Esophagus muscularis mucosa (tissue), 4 donors: ENCODE results near the gene IL4R. TPM values are rescaled to one million over a fixed set of nuclear protein-coding genes. Genes with fewer than 3 reads are reported as not detected.
"Not testable (repeated sequence)": the region's sequence is repeated elsewhere in the genome, so short reads cannot be mapped to it uniquely, and the experiment has no call there.

Experiments
- DNase-seq: peaks from one replicate; pipeline ENCODE4 v3.0.0-alpha.2; 2017; ENCODE audit errors: extremely low spot score
- H3K27ac ChIP-seq, 4 donors: fragments of 200-600 bp; sonication (generic); replicated peaks in 1 of 4; 1 replicate in 3 of 4; 2 replicates in 1 of 4; pipeline ENCODE4 v1.5.1; 2016 to 2019; ENCODE audit warnings: mild to moderate bottlenecking in 1 of 4
- H3K27me3 ChIP-seq, 4 donors: fragments of 200-600 bp; sonication (generic); one replicate each; pipeline versions ENCODE4 v1.5.1 to v1.6.0; 2016 to 2019
- H3K36me3 ChIP-seq, 4 donors: fragments of 200-600 bp; sonication (generic); one replicate each; pipeline ENCODE4 v1.5.1; 2016 to 2019
- H3K4me1 ChIP-seq, 4 donors: fragments of 200-600 bp; sonication (generic); one replicate each; pipeline ENCODE4 v1.5.1; 2016 to 2019
- H3K4me3 ChIP-seq, 4 donors: fragments of 200-600 bp; sonication (generic); 1 replicate in 2 of 4; 2 replicates in 2 of 4; pipeline ENCODE4 v1.5.1; 2016 to 2019; ENCODE audit warnings: mild to moderate bottlenecking in 4 of 4, moderate library complexity in 1 of 4
- H3K9me3 ChIP-seq, 4 donors: fragments of 200-600 bp; sonication (generic); 1 replicate in 3 of 4; 2 replicates in 1 of 4; pipeline ENCODE4 v1.5.1; 2016 to 2019
- CTCF ChIP-seq, 3 experiments: fragments of 200-600 bp in 2 of 3; fragments of 450-650 bp in 1 of 3; sonication (generic) in 2 of 3; IDR thresholded peaks; one replicate each; pipeline ENCODE4 v1.5.1; 2017 to 2019; ENCODE audit warnings: antibody characterized with exemption in 3 of 3, mild to moderate bottlenecking in 2 of 3, moderate library complexity in 1 of 3
- EP300 ChIP-seq: sonication (generic); formaldehyde crosslinking; IDR thresholded peaks from one replicate; pipeline ENCODE4 v1.6.1; 2017; ENCODE audit warnings: antibody characterized with exemption
- POLR2A ChIP-seq: fragments of 450-650 bp; IDR thresholded peaks from one replicate; pipeline ENCODE4 v1.6.1; 2017; ENCODE audit warnings: antibody characterized with exemption, moderate library complexity, mild to moderate bottlenecking, low read depth
- POLR2AphosphoS5 ChIP-seq, 2 donors: sonication (generic); formaldehyde crosslinking; IDR thresholded peaks; one replicate each; pipeline ENCODE4 v1.6.1; 2017; ENCODE audit warnings: antibody characterized with exemption in 2 of 2
- WGBS: methylation state at CpG from one replicate; pipeline ENCODE4 v1.1.5; 2018; 5-methylcytosine and 5-hydroxymethylcytosine counted together
- intact Hi-C: fragments of 100-400 bp; cut with DNase I; formaldehyde crosslinking; loops from one replicate; pipeline ENCODE4 v1.15.1; 2023
- total RNA-seq, 4 donors: library from RNA; depleted of rRNA; stranded (reverse); fragments of >200 nt; gene quantifications; one replicate each; pipeline versions ENCODE4 v1.1.0 to v1.2.1, GENCODE V29; 2016

IL4R gene
- total RNA-seq, 4 donors from 2014 or later: 72.7 to 167 (median 116) TPM

- peak in 2 of 3 experiments; percentile 31 to 38 for TF ChIP-seq CTCF (IDR thresholded peaks at IDR 0.05)
- TF ChIP-seq EP300: peak; percentile 1
- peak; percentile 98 for TF ChIP-seq POLR2AphosphoS5 (IDR thresholded peaks at IDR 0.05)
- TF ChIP-seq POLR2A: peak; percentile 63
- WGBS: 4% methylated on average over 19 of the region's 58 CpGs
- DNase-seq: peak; percentile 99
- intact Hi-C loops: loop anchor here (5.0 kb wide), 1 partner anchor 44 kb away; the partner anchor contains the start of gene IL4R
- Histone ChIP-seq H3K4me3 (peak within 1 kb of the TSS; percentile 69 to 93 (median 79)), H3K9me3 (no peaks in the 10 kb centered on the region), H3K4me1 (peaks cover 9 to 33% (median 32%) of the 10 kb centered on the region in 4 donors), H3K27me3 (no peaks in the 10 kb centered on the region), H3K27ac (peak within 1 kb of the TSS; percentile 84 to 92 (median 88)), H3K36me3 (no peaks in the 10 kb centered on the region)
These were observed 45.1 kb upstream of the IL4R start, which contains the start of gene NSMCE1 for GRCh38 chr16:27268376-27269299. Gene NSMCE1, minus strand, starts transcription at chr16:27268772. Its CDS starts 11,202 bp downstream, at chr16:27257570.

GRCh38 chr16:27269300-27270150 is 44.2 kb upstream of the IL4R start:
- Histone ChIP-seq H3K4me3 (peak overlapping the region; percentile 69 to 93 (median 79)), H3K27ac (peak overlapping the region in 3 of 4 donors; percentile 84 to 92 (median 87))

DNA sequence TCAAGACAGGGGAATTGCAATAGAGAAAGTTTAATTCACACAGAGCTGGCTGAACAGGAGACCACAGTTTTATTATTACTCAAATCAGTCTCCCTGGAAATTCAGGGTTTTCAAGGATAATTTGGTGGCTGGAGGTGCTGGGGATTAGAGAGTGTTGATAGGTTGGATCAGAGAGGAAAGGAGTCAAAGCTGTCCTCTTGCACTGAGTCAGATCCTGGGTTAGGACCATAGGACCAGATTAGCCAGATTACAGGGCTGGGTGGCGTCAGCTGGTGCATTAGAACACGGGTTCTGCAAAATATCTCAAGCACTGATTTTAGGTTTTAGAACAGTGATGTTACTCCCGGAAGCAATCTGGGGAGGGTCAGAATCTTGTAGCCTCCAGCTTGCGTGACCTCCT is 43.4 kb upstream of the IL4R start:
- DNase-seq: peak; percentile 17
- 92% methylated on average over 4 of the region's 4 CpGs for WGBS
- Histone ChIP-seq H3K9me3 (no peaks in the 10 kb centered on the region), H3K27me3 (no peaks in the 10 kb centered on the region), H3K4me3 (no peak overlapping the region), H3K4me1 (peaks cover 9 to 21% (median 21%) of the 10 kb centered on the region in 4 donors), H3K36me3 (no peaks in the 10 kb centered on the region), H3K27ac (no peak overlapping the region)
- intact Hi-C loops: no loop called here
- TF ChIP-seq POLR2AphosphoS5 (IDR thresholded peaks at IDR 0.05): no peak
- no peak for TF ChIP-seq EP300
- no peak for TF ChIP-seq POLR2A
- no peak for TF ChIP-seq CTCF (IDR thresholded peaks at IDR 0.05)

More at GRCh38 chr16:27269300-27270150, 44.2 kb upstream of the IL4R start:
- Histone ChIP-seq H3K36me3 (no peaks in the 10 kb centered on the region), H3K27me3 (no peaks in the 10 kb centered on the region), H3K4me1 (peaks cover 9 to 26% (median 24%) of the 10 kb centered on the region in 4 donors), H3K9me3 (no peaks in the 10 kb centered on the region)
- intact Hi-C loops: loop anchor here (5.0 kb wide), 1 partner anchor 43 kb away; the partner anchor contains the start of gene IL4R
- DNase-seq: peak; percentile 37
- TF ChIP-seq POLR2A (no peak), EP300 (no peak), CTCF (IDR thresholded peaks at IDR 0.05) (no peak), POLR2AphosphoS5 (IDR thresholded peaks at IDR 0.05) (no peak)
- WGBS: 88% methylated on average over 9 of the region's 9 CpGs

DNA sequence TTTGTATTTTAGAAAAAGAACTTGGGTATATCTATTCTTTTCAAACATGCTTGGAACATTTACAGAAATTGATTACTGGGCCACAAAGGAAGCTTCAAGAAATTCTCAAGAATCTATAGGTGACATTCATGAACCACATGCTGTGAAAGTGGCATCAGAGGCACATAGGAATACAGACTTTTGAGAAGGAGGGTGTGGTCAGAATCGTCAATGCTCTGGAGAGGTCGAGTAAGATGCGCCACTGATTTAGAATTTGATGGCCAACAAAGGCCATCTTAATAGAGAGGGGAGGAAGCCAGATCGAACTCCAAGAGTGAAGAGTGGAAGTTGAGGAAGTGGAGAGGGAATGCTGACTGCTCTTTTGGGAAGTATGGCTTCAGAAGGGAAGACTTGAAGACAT is 41.7 kb upstream of the IL4R start:
- intact Hi-C loops: no loop called here
- Histone ChIP-seq H3K27ac (no peak overlapping the region), H3K4me3 (no peak overlapping the region), H3K27me3 (no peaks in the 10 kb centered on the region), H3K4me1 (peaks cover 9 to 21% (median 20%) of the 10 kb centered on the region in 4 donors), H3K36me3 (no peaks in the 10 kb centered on the region), H3K9me3 (no peaks in the 10 kb centered on the region)
- TF ChIP-seq CTCF (IDR thresholded peaks at IDR 0.05) (no peak), POLR2A (no peak), EP300 (no peak), POLR2AphosphoS5 (IDR thresholded peaks at IDR 0.05) (no peak)
- DNase-seq: peak; percentile 47
- WGBS: 90% methylated on average over 4 of the region's 4 CpGs

DNA sequence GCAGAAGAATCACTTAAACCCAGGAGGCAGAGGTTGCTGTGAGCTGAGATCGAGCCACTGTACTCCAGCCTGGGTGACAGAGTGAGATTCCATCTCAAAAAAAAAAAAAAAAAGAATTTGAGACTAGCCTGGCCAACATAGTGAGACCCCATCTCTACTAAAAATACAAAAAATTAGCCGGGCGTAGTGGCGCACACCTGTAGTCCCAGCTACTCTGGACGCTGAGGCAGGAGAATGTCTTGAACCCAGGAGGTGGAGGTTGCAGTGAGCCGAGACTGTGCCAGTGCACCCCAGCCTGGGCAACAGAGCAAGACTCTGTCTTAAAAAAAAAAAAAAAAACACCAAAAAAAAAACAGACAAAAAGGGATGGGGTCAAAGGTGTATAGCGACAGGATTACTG is 41.1 kb upstream of the IL4R start:
- H3K9me3 ChIP-seq, intact Hi-C loops, H3K27me3 ChIP-seq, H3K36me3 ChIP-seq, H3K4me3 ChIP-seq, DNase-seq, H3K27ac ChIP-seq: not testable (repeated sequence)
- H3K4me1 ChIP-seq: peaks cover 7 to 16% (median 15%) of the 10 kb centered on the region in 4 donors
- WGBS: 97% methylated on average over 7 of the region's 7 CpGs
